GM18505 (cell line): ENCODE results near the gene SH3PXD2A.

Experiments
- ATAC-seq: cut with Tn5 transposase; IDR thresholded peaks from one replicate; pipeline ENCODE4 v1.9.1; 2021; ENCODE audit not compliant: unreplicated experiment
- POLR2A ChIP-seq: IDR thresholded peaks from 4 replicates; pipeline ENCODE4 v1.6.1; 2011; ENCODE audit warnings: borderline replicate concordance; ENCODE audit not compliant: insufficient read depth, insufficient read length; ENCODE audit errors: extremely low read depth

The SH3PXD2A gene

GRCh38 chr10:103868200-103868599 is 12.8 kb upstream of the SH3PXD2A start:
- no peak for ATAC-seq
- no peak for TF ChIP-seq POLR2A

GRCh38 chr10:103861505-103861904 is 6.1 kb upstream of the SH3PXD2A start:
- ATAC-seq, result no peak
- TF ChIP-seq POLR2A, result no peak

GRCh38 chr10:103859161-103860086 is 4.0 kb upstream of the SH3PXD2A start:
- no peak for TF ChIP-seq POLR2A

DNA sequence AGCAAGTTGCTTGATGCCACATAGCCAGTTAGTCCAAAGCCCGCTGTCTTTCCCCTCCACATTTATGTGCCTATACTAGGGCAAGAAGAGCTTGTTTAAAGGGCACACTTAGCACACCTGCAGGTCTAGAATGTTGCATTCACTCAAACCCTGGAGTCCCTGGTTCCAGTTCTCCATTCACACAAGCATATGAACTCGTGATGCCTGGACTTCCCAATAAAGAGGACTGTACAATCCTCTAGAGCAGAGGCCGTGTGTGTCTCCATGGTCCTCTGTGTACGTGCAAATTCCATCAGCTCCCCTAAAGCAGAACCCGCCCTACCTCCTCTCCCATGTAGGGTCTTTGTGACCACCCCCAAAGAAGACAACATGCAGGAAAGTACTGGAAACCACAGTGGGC is 3.0 kb upstream of the SH3PXD2A start:
- ATAC-seq, result no peak
- TF ChIP-seq POLR2A, result no peak

More at GRCh38 chr10:103859161-103860086, 4.0 kb upstream of the SH3PXD2A start:
- ATAC-seq, result peak; percentile 61

GRCh38 chr10:103856797-103857170 is 1.4 kb upstream of the SH3PXD2A start:
- no peak for ATAC-seq
- TF ChIP-seq POLR2A, result no peak

DNA sequence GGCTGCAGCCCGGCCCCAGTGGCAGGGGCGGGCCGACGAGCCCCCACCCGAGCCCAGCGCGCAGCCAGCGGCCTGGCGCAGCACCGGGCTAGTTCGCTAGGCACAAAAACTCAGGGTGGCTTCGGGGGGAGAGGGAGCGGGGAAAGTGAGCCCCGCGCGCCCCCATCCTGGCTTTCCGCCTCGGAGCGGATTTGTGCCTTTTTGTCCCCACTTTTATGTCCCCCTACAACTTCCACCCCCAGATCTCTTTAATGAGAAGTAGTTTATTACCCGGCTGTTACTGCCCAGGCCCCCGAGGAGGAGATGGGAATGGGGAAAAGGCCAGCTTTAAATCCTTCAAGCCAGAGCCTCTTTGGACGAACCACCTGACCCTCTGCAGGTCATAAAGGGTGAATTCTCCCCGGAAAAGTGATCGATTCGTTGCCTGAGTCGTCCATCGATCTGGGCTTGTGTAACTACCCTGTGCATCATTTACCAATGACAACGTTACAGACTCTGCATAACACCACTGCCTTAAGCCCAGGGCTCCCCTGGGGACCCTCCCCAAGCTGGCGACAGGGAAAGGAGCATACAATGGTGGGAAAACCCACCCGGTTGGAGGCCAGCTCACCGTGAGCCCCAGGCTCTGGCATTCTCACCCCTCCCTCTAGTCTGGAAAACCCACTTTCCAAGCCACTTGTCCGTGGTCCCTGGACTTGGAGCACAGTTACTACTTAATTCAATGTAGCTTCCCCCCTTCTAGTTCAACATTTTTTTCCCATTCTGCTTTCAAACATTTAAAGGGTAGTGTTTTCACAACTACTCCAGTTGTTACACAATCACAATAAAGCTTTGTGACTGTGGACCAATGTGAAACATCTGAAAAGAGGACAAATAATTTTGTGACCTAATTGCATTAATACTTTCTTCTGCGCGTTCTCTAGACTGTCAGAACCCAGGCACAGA is 748 bp upstream of the SH3PXD2A start:
- TF ChIP-seq POLR2A, result no peak
- no peak for ATAC-seq

GRCh38 chr10:103854686-103855391 is 537 bp downstream of the SH3PXD2A start:
- TF ChIP-seq POLR2A, result no peak
- no peak for ATAC-seq

- no peak for ATAC-seq
- no peak for TF ChIP-seq POLR2A
Observed at GRCh38 chr10:103854265-103854685, 1.1 kb downstream of the SH3PXD2A start.

- ATAC-seq, result no peak
Observed at GRCh38 chr10:103853428-103854264, 1.7 kb downstream of the SH3PXD2A start.

GRCh38 chr10:103852856-103853255 is 2.5 kb downstream of the SH3PXD2A start:
- ATAC-seq, result no peak
- TF ChIP-seq POLR2A, result no peak

More at GRCh38 chr10:103853428-103854264, 1.7 kb downstream of the SH3PXD2A start:
- TF ChIP-seq POLR2A, result no peak

DNA sequence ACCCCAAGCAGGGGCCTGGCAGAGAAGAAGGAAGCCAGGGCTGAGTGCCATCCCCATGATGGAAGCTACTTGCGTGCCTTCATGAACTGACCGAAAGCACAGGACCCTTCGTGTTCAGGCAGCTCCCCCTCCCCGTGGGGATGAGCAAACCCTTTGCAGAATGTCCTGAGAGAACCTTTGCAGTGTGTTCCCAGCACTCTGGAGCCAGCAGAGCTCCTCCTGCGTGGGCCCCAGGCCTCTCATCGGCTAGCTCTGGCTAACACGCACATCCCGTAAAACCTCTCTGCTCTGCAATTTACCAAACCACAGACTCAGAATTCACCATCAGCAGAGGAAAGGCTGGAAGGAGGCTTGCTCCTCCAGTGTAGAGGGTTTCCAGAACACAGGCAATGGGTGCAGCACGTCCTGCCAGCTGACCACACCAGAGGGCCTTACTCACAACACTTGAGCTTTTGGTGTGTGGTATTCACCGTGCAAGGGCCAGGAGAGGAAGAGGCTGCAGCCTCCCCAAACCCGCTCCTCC is 3.1 kb downstream of the SH3PXD2A start:
- TF ChIP-seq POLR2A, result no peak
- no peak for ATAC-seq

DNA sequence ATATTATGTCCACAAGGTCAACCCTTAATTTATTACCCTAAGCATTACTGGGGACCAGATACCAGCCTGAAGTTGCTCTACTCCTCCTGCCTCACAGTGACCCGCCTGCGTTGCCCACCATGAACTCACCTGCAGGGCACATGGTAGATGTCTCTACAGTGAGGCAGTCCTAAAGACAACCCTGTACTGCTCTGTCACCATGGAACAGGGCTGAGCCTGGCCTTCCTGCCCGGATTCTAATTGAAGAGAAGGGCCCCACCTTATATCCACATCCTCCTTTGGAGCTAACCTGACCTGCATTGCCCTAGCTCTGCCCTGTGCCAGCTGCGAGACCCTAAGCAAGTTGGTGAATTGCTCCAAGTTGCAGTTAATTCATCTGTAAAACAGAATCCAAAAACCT is 4.1 kb downstream of the SH3PXD2A start:
- no peak for ATAC-seq
- TF ChIP-seq POLR2A, result no peak
